AG09309 (cell line): ENCODE results near the gene SFTPA2.

Source experiments
- DNase-seq: peaks from one replicate; pipeline ENCODE4 v3.0.0-alpha.2; 2010; ENCODE audit warnings: low read depth
- H3K4me3 ChIP-seq: 2 replicates; pipeline ENCODE4 v1.5.1; 2011; ENCODE audit warnings: mild to moderate bottlenecking, low read depth, low read length, moderate library complexity; ENCODE audit not compliant: control insufficient read depth
- CTCF ChIP-seq: IDR thresholded peaks from 2 replicates; pipeline ENCODE4 v1.5.1; 2011; ENCODE audit warnings: mild to moderate bottlenecking, low read depth, low read length, inconsistent platforms; ENCODE audit not compliant: insufficient read depth, control insufficient read depth; ENCODE audit errors: missing control alignments

The SFTPA2 gene

GRCh38 chr10:79507440-79508167 lies 52.6 kb downstream of the SFTPA2 start:
- DNase-seq = no peak

More at GRCh38 chr10:79507440-79508167, 52.6 kb downstream of the SFTPA2 start:
- H3K4me3 ChIP-seq = no peak overlapping the region
- TF ChIP-seq CTCF = no peak
